T-cell (primary cell): ENCODE data around the gene NR3C1. TPM values are rescaled to one million over a fixed set of nuclear protein-coding genes. Genes with fewer than 3 reads are reported as not detected.

Experiments
- ATAC-seq, 4 experiments: fragments of 200-7000 bp in 3 of 4; fragments of 150-1000 bp in 1 of 4; cut with Tn5 transposase; replicated peaks in 1 of 4; 1 replicate in 3 of 4; 2 replicates in 1 of 4; pipeline ENCODE4 v1.10.0; 2021; ENCODE audit warnings: moderate library complexity in 3 of 4, mild to moderate bottlenecking in 2 of 4, moderate number of reproducible peaks in 1 of 4
- CTCF ChIA-PET, 2 donors: fragments of 300-600 bp; sonication (Branson Sonifier 250); formaldehyde crosslinking; loops; one replicate each; lab custom pipeline; 2022; ENCODE audit warnings: antibody characterized with exemption in 2 of 2; lab: Charles Lee
- POLR2A ChIA-PET, 2 donors: fragments of 300-600 bp; sonication (Branson Sonifier 250); formaldehyde crosslinking; loops; one replicate each; lab custom pipeline; 2022; ENCODE audit warnings: antibody characterized with exemption in 2 of 2; lab: Charles Lee
- DNase-seq, 35 experiments: peaks; one replicate each; pipeline versions ENCODE4 v3.0.0 to v3.0.0-alpha.2; 2013 to 2023
- H3K27ac ChIP-seq: one replicate; pipeline ENCODE4 v1.5.1; 2013; ENCODE audit warnings: low read length
- H3K27me3 ChIP-seq, 2 experiments: replicated peaks in 1 of 2; 1 replicate in 1 of 2; 2 replicates in 1 of 2; pipeline versions ENCODE4 v1.6.1 to v1.7.0; 2013; ENCODE audit warnings: low read length in 1 of 2, mixed read lengths in 1 of 2; ENCODE audit not compliant: control insufficient read depth in 2 of 2, insufficient read depth in 2 of 2; ENCODE audit errors: extremely low read depth in 1 of 2
- H3K36me3 ChIP-seq, 2 donors: 1 replicate in 1 of 2; 2 replicates in 1 of 2; pipeline versions ENCODE4 v1.6.1 to v1.7.0; 2013; ENCODE audit warnings: low read length in 1 of 2; ENCODE audit not compliant: control insufficient read depth in 2 of 2, insufficient read depth in 1 of 2; ENCODE audit errors: extremely low read depth in 1 of 2
- H3K4me1 ChIP-seq, 2 experiments: 1 replicate in 1 of 2; 2 replicates in 1 of 2; pipeline versions ENCODE4 v1.6.1 to v1.7.0; 2013; ENCODE audit warnings: low read length in 2 of 2, mixed read lengths in 1 of 2; ENCODE audit not compliant: insufficient read depth in 2 of 2, control insufficient read depth in 1 of 2; ENCODE audit errors: extremely low read depth in 1 of 2
- H3K4me3 ChIP-seq, 2 donors: 1 replicate in 1 of 2; 2 replicates in 1 of 2; pipeline versions ENCODE4 v1.5.1 to v1.7.0; 2013; ENCODE audit warnings: mild to moderate bottlenecking in 2 of 2, low read length in 1 of 2, moderate library complexity in 1 of 2; ENCODE audit not compliant: control insufficient read depth in 1 of 2; ENCODE audit errors: extremely low read depth in 1 of 2
- H3K9me3 ChIP-seq: 2 replicates; pipeline ENCODE4 v1.7.0; 2013
- H3K27ac Mint-ChIP-seq, 2 donors: one replicate each; pipeline ENCODE4 v1.8.0; 2020 to 2021; ENCODE audit warnings: mild to moderate bottlenecking in 2 of 2, mixed read lengths in 2 of 2
- H3K27me3 Mint-ChIP-seq, 2 donors: one replicate each; pipeline ENCODE4 v1.8.0; 2021 to 2022; ENCODE audit warnings: mixed read lengths in 2 of 2
- H3K36me3 Mint-ChIP-seq: one replicate; pipeline ENCODE4 v1.8.0; 2021; ENCODE audit warnings: mixed read lengths
- H3K4me1 Mint-ChIP-seq, 3 donors: one replicate each; pipeline ENCODE4 v1.8.0; 2020 to 2022; ENCODE audit warnings: mixed read lengths in 3 of 3, mild to moderate bottlenecking in 1 of 3
- H3K4me3 Mint-ChIP-seq, 3 donors: one replicate each; pipeline ENCODE4 v1.8.0; 2020 to 2022; ENCODE audit warnings: mild to moderate bottlenecking in 3 of 3, mixed read lengths in 3 of 3, moderate library complexity in 3 of 3
- H3K9me3 Mint-ChIP-seq, 3 donors: one replicate each; pipeline ENCODE4 v1.8.0; 2020 to 2022; ENCODE audit warnings: mixed read lengths in 3 of 3
- WGBS: methylation state at CpG from one replicate; pipeline ENCODE4 v1.1.5; 2013; ENCODE audit warnings: missing lambda C conversion rate; ENCODE audit not compliant: insufficient coverage; 5-methylcytosine and 5-hydroxymethylcytosine counted together
- total RNA-seq, 35 experiments: library from RNA in 6 of 35; stranded (reverse) in 6 of 35; fragments of 120-200 nt in 1 of 35; gene quantifications; one replicate each; pipeline versions ENCODE4 v1.2.1 to v1.2.4 and lab custom pipeline; 2013 to 2026

NR3C1 gene
- total RNA-seq (100 to 1,000 TPM; 108 to 156 (median 122) TPM), total RNA-seq (lab: John Stamatoyannopoulos, UW) (114 to 684 (median 346) reads per million in 29 experiments)
- total RNA-seq (2013), result 88.8 TPM

GRCh38 chr5:143403593-143404415, at the start of gene NR3C1:
TSS of gene NR3C1 (minus strand) at chr5:143403686. CDS start at chr5:143400839, 2,847 bp downstream.
- Histone ChIP-seq H3K4me3 (peak within 1 kb of the TSS; percentile 71 to 97), H3K27ac (peak within 1 kb of the TSS; percentile 92), H3K36me3 (peaks cover 0 to 13% of the 10 kb centered on the region in 2 donors), H3K27me3 (no peaks in the 10 kb centered on the region), H3K9me3 (no peaks in the 10 kb centered on the region), H3K4me1 (peaks cover 26 to 29% of the 10 kb centered on the region in 2 experiments)
- Mint-ChIP-seq H3K27me3 (no peaks in the 10 kb centered on the region), H3K36me3 (peaks cover 25% of the 10 kb centered on the region), H3K4me1 (peaks cover 40 to 47% (median 41%) of the 10 kb centered on the region in 3 donors), H3K4me3 (peak within 1 kb of the TSS; percentile 89 to 95 (median 92)), H3K27ac (peak within 1 kb of the TSS; percentile 96 to 99), H3K9me3 (no peaks in the 10 kb centered on the region)
- under 1% methylated on average over 103 of the region's 114 CpGs for WGBS
- ATAC-seq, result peak; percentile 72 to 81 (median 76)
- peak; percentile 80 to 95 (median 86) for DNase-seq
- ChIA-PET CTCF (interaction anchor here (0.6 to 2.8 kb wide), 22 partner anchors 9 to 1840 kb away, joined by 3 to 33 read pairs (median 4); no protein-coding TSS in a partner anchor), POLR2A (interaction anchor here (0.6 to 2.0 kb wide), 17 partner anchors 9 to 1318 kb away, joined by 3 to 12 read pairs (median 4); partner anchors contain the start of genes KCTD16 (in 1 of the 2) and YIPF5 (in 1 of the 2))

- POLR2A ChIA-PET, result no interaction called here
- H3K36me3 ChIP-seq, result no peaks in the 10 kb centered on the region
Observed at GRCh38 chr5:143449772-143450171, 46.3 kb upstream of the NR3C1 start.

GRCh38 chr5:143448518-143448917, 45.0 kb upstream of the NR3C1 start:
- ATAC-seq (peak in 2 of 4 experiments; percentile 35 to 60), DNase-seq (peak in 8 of 35 experiments; percentile 6 to 41 (median 16))
- ChIA-PET CTCF (no interaction called here), POLR2A (no interaction called here)
- no peaks in the 10 kb centered on the region for H3K9me3 Mint-ChIP-seq
- Histone ChIP-seq H3K9me3 (no peaks in the 10 kb centered on the region), H3K4me3 (no peak overlapping the region), H3K36me3 (no peaks in the 10 kb centered on the region), H3K27me3 (no peaks in the 10 kb centered on the region), H3K27ac (no peak overlapping the region), H3K4me1 (no peaks in the 10 kb centered on the region)
- no peaks in the 10 kb centered on the region for H3K36me3 Mint-ChIP-seq
- H3K4me3 Mint-ChIP-seq, result no peak overlapping the region
- H3K27me3 Mint-ChIP-seq, result no peaks in the 10 kb centered on the region
- H3K4me1 Mint-ChIP-seq, result peaks cover 6 to 32% (median 19%) of the 10 kb centered on the region in 3 donors
- no peak overlapping the region for H3K27ac Mint-ChIP-seq

More at GRCh38 chr5:143449772-143450171, 46.3 kb upstream of the NR3C1 start:
- WGBS, result 40% methylated on average over 1 of the region's 5 CpGs
- CTCF ChIA-PET, result no interaction called here
- DNase-seq (no peak), ATAC-seq (no peak)
- H3K36me3 Mint-ChIP-seq, result no peaks in the 10 kb centered on the region
- Histone ChIP-seq H3K27ac (no peak overlapping the region), H3K4me3 (no peak overlapping the region), H3K4me1 (no peaks in the 10 kb centered on the region), H3K9me3 (no peaks in the 10 kb centered on the region), H3K27me3 (no peaks in the 10 kb centered on the region)
- no peaks in the 10 kb centered on the region for H3K9me3 Mint-ChIP-seq
- no peaks in the 10 kb centered on the region for H3K27me3 Mint-ChIP-seq
- H3K27ac Mint-ChIP-seq, result no peak overlapping the region
- H3K4me3 Mint-ChIP-seq, result no peak overlapping the region
- H3K4me1 Mint-ChIP-seq, result peaks cover 6 to 32% (median 19%) of the 10 kb centered on the region in 3 donors

- POLR2A ChIA-PET, result no interaction called here
- no CpG with 5 or more reads among the region's 1 CpG for WGBS
- Histone ChIP-seq H3K27me3 (no peaks in the 10 kb centered on the region), H3K9me3 (no peaks in the 10 kb centered on the region), H3K27ac (no peak overlapping the region), H3K36me3 (no peaks in the 10 kb centered on the region), H3K4me3 (no peak overlapping the region), H3K4me1 (no peaks in the 10 kb centered on the region)
- Mint-ChIP-seq H3K27ac (no peak overlapping the region), H3K27me3 (no peaks in the 10 kb centered on the region), H3K4me3 (no peak overlapping the region), H3K9me3 (no peaks in the 10 kb centered on the region), H3K4me1 (peaks cover 6 to 32% (median 19%) of the 10 kb centered on the region in 3 donors), H3K36me3 (no peaks in the 10 kb centered on the region)
- ATAC-seq, result no peak
- CTCF ChIA-PET, result no interaction called here
- DNase-seq, result no peak
Observed at GRCh38 chr5:143447983-143448382, 44.5 kb upstream of the NR3C1 start.

- no peaks in the 10 kb centered on the region for H3K27me3 ChIP-seq
- Mint-ChIP-seq H3K4me1 (peaks cover 6 to 32% (median 19%) of the 10 kb centered on the region in 3 donors), H3K27me3 (no peaks in the 10 kb centered on the region), H3K27ac (no peak overlapping the region), H3K4me3 (no peak overlapping the region), H3K9me3 (no peaks in the 10 kb centered on the region), H3K36me3 (no peaks in the 10 kb centered on the region)
- peak in 2 of 4 experiments; percentile 42 to 74 for ATAC-seq
- no CpG with 5 or more reads among the region's 1 CpG for WGBS
- no peak overlapping the region for H3K4me3 ChIP-seq
- H3K9me3 ChIP-seq, result no peaks in the 10 kb centered on the region
- no peaks in the 10 kb centered on the region for H3K36me3 ChIP-seq
- CTCF ChIA-PET, result interaction anchor here (0.6 to 1.8 kb wide), 10 partner anchors 12 to 923 kb away, joined by 3 to 6 read pairs (median 4); no protein-coding TSS in a partner anchor
- no peaks in the 10 kb centered on the region for H3K4me1 ChIP-seq
- DNase-seq, result peak in 1 of 35 experiments; percentile 35
- POLR2A ChIA-PET, result interaction anchor here (0.6 kb wide), 2 partner anchors 45 to 65 kb away, joined by 5 read pairs; no protein-coding TSS in a partner anchor
- no peak overlapping the region for H3K27ac ChIP-seq
Observed at GRCh38 chr5:143446535-143447226, 43.2 kb upstream of the NR3C1 start.

- H3K4me1 Mint-ChIP-seq, result peaks cover 6 to 32% (median 19%) of the 10 kb centered on the region in 3 donors
Observed at GRCh38 chr5:143445776-143446175, 42.3 kb upstream of the NR3C1 start.

More at GRCh38 chr5:143445776-143446175, 42.3 kb upstream of the NR3C1 start:
- ChIA-PET CTCF (interaction anchor here (0.5 to 1.8 kb wide), 11 partner anchors 11 to 922 kb away, joined by 3 to 6 read pairs (median 4); partner anchors contain the start of gene NR3C1 (in 1 of the 2)), POLR2A (interaction anchor here (0.6 kb wide), 2 partner anchors 45 to 66 kb away, joined by 5 read pairs; no protein-coding TSS in a partner anchor)
- no peak overlapping the region for H3K4me3 ChIP-seq
- H3K9me3 ChIP-seq, result no peaks in the 10 kb centered on the region
- Mint-ChIP-seq H3K36me3 (no peaks in the 10 kb centered on the region), H3K4me3 (no peak overlapping the region), H3K9me3 (no peaks in the 10 kb centered on the region), H3K27me3 (no peaks in the 10 kb centered on the region), H3K27ac (no peak overlapping the region)
- no peaks in the 10 kb centered on the region for H3K36me3 ChIP-seq
- no peak overlapping the region for H3K27ac ChIP-seq
- ATAC-seq (no peak), DNase-seq (no peak)
- no peaks in the 10 kb centered on the region for H3K4me1 ChIP-seq
- WGBS, result no CpG with 5 or more reads among the region's 3 CpGs
- H3K27me3 ChIP-seq, result no peaks in the 10 kb centered on the region
